Spleen (tissue), 11 donors: ENCODE results near the gene MOB2. TPM values are rescaled to one million over a fixed set of nuclear protein-coding genes. Genes with fewer than 3 reads are reported as not detected.
A peak's percentile ranks its signal among the peaks of the same experiment; 100 is the strongest.

Experiments used
- DNase-seq: peaks from one replicate; pipeline ENCODE4 v3.0.0-alpha.2; 2020
- H3K27ac ChIP-seq, 8 donors: fragments of 200-600 bp; sonication (generic) in 7 of 8; 1 replicate in 4 of 8; 2 replicates in 4 of 8; pipeline versions ENCODE4 v1.5.0 to v1.8.0; 2016 to 2021; ENCODE audit warnings: inconsistent platforms in 4 of 8, mild to moderate bottlenecking in 4 of 8, moderate library complexity in 1 of 8
- H3K27me3 ChIP-seq, 7 donors: fragments of 200-600 bp; sonication (generic) in 6 of 7; replicated peaks in 1 of 7; 1 replicate in 4 of 7; 2 replicates in 3 of 7; pipeline versions ENCODE4 v1.5.0 to v1.8.0; 2016 to 2021; ENCODE audit warnings: inconsistent platforms in 3 of 7, mild to moderate bottlenecking in 1 of 7
- H3K36me3 ChIP-seq, 6 donors: fragments of 200-600 bp; sonication (generic) in 5 of 6; 1 replicate in 4 of 6; 2 replicates in 2 of 6; pipeline versions ENCODE4 v1.5.0 to v1.8.0; 2016 to 2021; ENCODE audit warnings: inconsistent platforms in 2 of 6
- H3K4me1 ChIP-seq, 6 donors: fragments of 200-600 bp; sonication (generic) in 5 of 6; 1 replicate in 3 of 6; 2 replicates in 3 of 6; pipeline versions ENCODE4 v1.5.0 to v1.8.0; 2016 to 2021; ENCODE audit warnings: inconsistent platforms in 3 of 6
- H3K4me3 ChIP-seq, 8 donors: fragments of 200-600 bp; sonication (generic) in 7 of 8; 1 replicate in 4 of 8; 2 replicates in 4 of 8; pipeline versions ENCODE4 v1.5.0 to v1.8.0; 2016 to 2021; ENCODE audit warnings: inconsistent platforms in 4 of 8, mild to moderate bottlenecking in 4 of 8, moderate library complexity in 2 of 8
- H3K9me3 ChIP-seq, 8 donors: fragments of 200-600 bp; sonication (generic) in 7 of 8; 1 replicate in 4 of 8; 2 replicates in 4 of 8; pipeline versions ENCODE4 v1.5.0 to v1.8.0; 2016 to 2021; ENCODE audit warnings: inconsistent platforms in 4 of 8
- POLR2A ChIP-seq, 3 donors: fragments of 450-650 bp; IDR thresholded peaks; one replicate each; pipeline ENCODE4 v1.5.1; 2017; ENCODE audit warnings: antibody characterized with exemption in 3 of 3, mild to moderate bottlenecking in 1 of 3
- POLR2AphosphoS5 ChIP-seq, 3 donors: sonication (generic); formaldehyde crosslinking; IDR thresholded peaks; one replicate each; pipeline ENCODE4 v1.5.1; 2017; ENCODE audit warnings: antibody characterized with exemption in 3 of 3
- WGBS, 5 donors: extraction: QIAGEN DNeasy Blood & Tissue Kit in 3 of 5; methylation state at CpG; one replicate each; pipeline versions ENCODE4 v1.1.5 to v1.1.7; 2013 to 2018; 5-methylcytosine and 5-hydroxymethylcytosine counted together
- intact Hi-C: fragments of 100-400 bp; cut with DNase I; formaldehyde crosslinking; loops from one replicate; pipeline ENCODE4 v1.15.0; 2023; ENCODE audit warnings: low total_unique reads
- polyA plus RNA-seq, 3 donors: library from polyadenylated mRNA; stranded (reverse); fragments of 200-250 nt; gene quantifications; one replicate each; pipeline ENCODE4 v1.2.1, GENCODE V29; 2013
- total RNA-seq, 7 donors: library from RNA; depleted of rRNA in 3 of 7; stranded (reverse); fragments of >200 nt in 3 of 7; fragmentation: NEBNext Ultra II Directional in 4 of 7; extraction: Animal tissue kit (Norgen Biotek cat#: 25700) in 4 of 7; gene quantifications; one replicate each; pipeline versions ENCODE4 v1.1.0 to v1.2.1, GENCODE V29; 2016 to 2021
- TF ChIP-seq, protein P1 (sequence below), 11 experiments: fragments of 200-600 bp in 7 of 11; fragments of 450-650 bp in 4 of 11; sonication (generic) in 4 of 11; IDR thresholded peaks in 8 of 11; conservative IDR thresholded peaks in 3 of 11; 1 replicate in 7 of 11; 2 replicates in 4 of 11; pipeline versions ENCODE4 v1.4.0 to v1.8.0; 2016 to 2021; ENCODE audit warnings: antibody characterized with exemption in 11 of 11, inconsistent platforms in 4 of 11, mild to moderate bottlenecking in 1 of 11
- donor health status: healthy with polysubstance abuse.
- donor health status: DM: no; HTN: no; CAD: no; lungs with moderate emphysema.
- donor health status: DM: no; HTN: no; CAD: no.
- donor health status: Bipolar disorder and iron deficiency.
- donor health status: healthy.
- donor health status: DM: no; HTN: no; CAD: no.
- donor health status: DM: yes; HTN: yes; CAD: no.

MOB2 gene
- total and polyA plus RNA-seq, 10 donors = 28.1 to 51.5 (median 41.5) TPM

DNA sequence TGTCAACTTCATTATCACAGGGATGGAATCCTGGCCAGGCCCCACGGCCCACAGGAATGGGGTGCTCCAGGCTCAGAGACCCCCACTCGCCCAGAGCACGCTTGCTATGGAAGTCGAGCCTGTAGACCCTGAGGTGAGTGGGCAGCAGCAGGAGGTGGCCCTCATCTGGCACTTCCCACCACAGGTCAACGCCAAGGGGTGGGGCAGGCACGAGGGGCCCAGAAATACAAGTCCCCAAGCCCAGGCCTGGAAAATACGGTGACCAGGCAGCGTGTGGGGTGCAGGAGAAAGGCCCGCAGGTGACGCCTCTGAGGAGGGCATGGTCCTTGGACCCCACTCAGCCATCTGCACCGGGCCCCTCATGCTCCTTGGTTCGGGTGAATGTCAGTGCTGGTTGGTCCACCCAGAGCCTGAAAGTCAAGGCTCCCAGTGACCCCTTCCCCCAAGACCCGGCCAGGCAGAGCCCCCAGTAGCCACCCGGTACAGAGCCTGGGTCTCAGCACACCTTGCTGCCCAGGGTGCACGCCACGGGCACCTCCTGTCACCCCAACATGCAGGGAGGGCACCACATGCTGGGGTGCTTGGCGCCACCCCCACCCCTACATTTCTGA lies 2.4 kb downstream of the MOB2 start:
- TF ChIP-seq, protein P1, sequence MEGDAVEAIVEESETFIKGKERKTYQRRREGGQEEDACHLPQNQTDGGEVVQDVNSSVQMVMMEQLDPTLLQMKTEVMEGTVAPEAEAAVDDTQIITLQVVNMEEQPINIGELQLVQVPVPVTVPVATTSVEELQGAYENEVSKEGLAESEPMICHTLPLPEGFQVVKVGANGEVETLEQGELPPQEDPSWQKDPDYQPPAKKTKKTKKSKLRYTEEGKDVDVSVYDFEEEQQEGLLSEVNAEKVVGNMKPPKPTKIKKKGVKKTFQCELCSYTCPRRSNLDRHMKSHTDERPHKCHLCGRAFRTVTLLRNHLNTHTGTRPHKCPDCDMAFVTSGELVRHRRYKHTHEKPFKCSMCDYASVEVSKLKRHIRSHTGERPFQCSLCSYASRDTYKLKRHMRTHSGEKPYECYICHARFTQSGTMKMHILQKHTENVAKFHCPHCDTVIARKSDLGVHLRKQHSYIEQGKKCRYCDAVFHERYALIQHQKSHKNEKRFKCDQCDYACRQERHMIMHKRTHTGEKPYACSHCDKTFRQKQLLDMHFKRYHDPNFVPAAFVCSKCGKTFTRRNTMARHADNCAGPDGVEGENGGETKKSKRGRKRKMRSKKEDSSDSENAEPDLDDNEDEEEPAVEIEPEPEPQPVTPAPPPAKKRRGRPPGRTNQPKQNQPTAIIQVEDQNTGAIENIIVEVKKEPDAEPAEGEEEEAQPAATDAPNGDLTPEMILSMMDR (IDR thresholded peaks at IDR 0.05 in 8 of 11, conservative IDR thresholded peaks at IDR 0.05 in 3 of 11) = no peak
- TF ChIP-seq POLR2A (IDR thresholded peaks at IDR 0.05) (no peak), POLR2AphosphoS5 (IDR thresholded peaks at IDR 0.05) (no peak)
- peak overlapping the region in 3 of 8 donors; percentile 30 to 71 (median 60) for H3K27ac ChIP-seq
- no peaks in the 10 kb centered on the region for H3K27me3 ChIP-seq
- H3K36me3 ChIP-seq = peaks cover 0 to 48% (median 18%) of the 10 kb centered on the region in 6 donors
- H3K4me3 ChIP-seq = no peak overlapping the region
- WGBS, 5 donors = 89 to 95% (median 93%) methylated on average over 13 to 17 of the region's 17 CpGs
- intact Hi-C loops = no loop called here
- peak; percentile 52 for DNase-seq
- H3K4me1 ChIP-seq = peaks cover 39 to 92% (median 66%) of the 10 kb centered on the region in 6 donors
- no peaks in the 10 kb centered on the region for H3K9me3 ChIP-seq

- intact Hi-C loops = no loop called here
- Histone ChIP-seq H3K4me1 (peaks cover 39 to 92% (median 64%) of the 10 kb centered on the region in 6 donors), H3K4me3 (no peak overlapping the region), H3K36me3 (peaks cover 0 to 55% (median 24%) of the 10 kb centered on the region in 6 donors), H3K27ac (peak overlapping the region in 6 of 8 donors; percentile 33 to 71 (median 56)), H3K9me3 (no peaks in the 10 kb centered on the region), H3K27me3 (no peaks in the 10 kb centered on the region)
- DNase-seq = peak; percentile 49
- TF ChIP-seq POLR2A (IDR thresholded peaks at IDR 0.05) (no peak), POLR2AphosphoS5 (IDR thresholded peaks at IDR 0.05) (no peak)
- TF ChIP-seq, protein P1 (IDR thresholded peaks at IDR 0.05 in 8 of 11, conservative IDR thresholded peaks at IDR 0.05 in 3 of 11) = no peak
- WGBS, 5 donors = 51 to 69% (median 62%) methylated on average over 4 to 6 of the region's 6 CpGs
Observed at GRCh38 chr11:1483445-1483961, 3.1 kb downstream of the MOB2 start.

- DNase-seq = peak; percentile 76
- intact Hi-C loops = no loop called here
- 75 to 83% (median 83%) methylated on average over 19 to 32 of the region's 32 CpGs for WGBS, 5 donors
- H3K27ac ChIP-seq = peak overlapping the region in 7 of 8 donors; percentile 6 to 71 (median 51)
- no peak overlapping the region for H3K4me3 ChIP-seq
- H3K27me3 ChIP-seq = no peaks in the 10 kb centered on the region
- peaks cover 36 to 88% (median 58%) of the 10 kb centered on the region in 6 donors for H3K4me1 ChIP-seq
- TF ChIP-seq POLR2AphosphoS5 (IDR thresholded peaks at IDR 0.05) (peak; percentile 63 to 78 (median 66)), POLR2A (IDR thresholded peaks at IDR 0.05) (no peak)
- TF ChIP-seq, protein P1 (IDR thresholded peaks at IDR 0.05 in 8 of 11, conservative IDR thresholded peaks at IDR 0.05 in 3 of 11) = no peak
- peaks cover 0 to 61% (median 30%) of the 10 kb centered on the region in 6 donors for H3K36me3 ChIP-seq
- no peaks in the 10 kb centered on the region for H3K9me3 ChIP-seq
Observed at GRCh38 chr11:1482581-1483444, 3.8 kb downstream of the MOB2 start.
